Activated CD4-positive, alpha-beta T cell treated with anti-CD3 and anti-CD28 coated beads for 48 hours (primary cell): ENCODE data around the gene NTN1.
"Not testable (repeated sequence)": the region's sequence is repeated elsewhere in the genome, so short reads cannot be mapped to it uniquely, and the experiment has no call there.

Source experiments
- DNase-seq: peaks from one replicate; pipeline ENCODE4 v3.0.0-alpha.2; 2020

Gene NTN1

DNA sequence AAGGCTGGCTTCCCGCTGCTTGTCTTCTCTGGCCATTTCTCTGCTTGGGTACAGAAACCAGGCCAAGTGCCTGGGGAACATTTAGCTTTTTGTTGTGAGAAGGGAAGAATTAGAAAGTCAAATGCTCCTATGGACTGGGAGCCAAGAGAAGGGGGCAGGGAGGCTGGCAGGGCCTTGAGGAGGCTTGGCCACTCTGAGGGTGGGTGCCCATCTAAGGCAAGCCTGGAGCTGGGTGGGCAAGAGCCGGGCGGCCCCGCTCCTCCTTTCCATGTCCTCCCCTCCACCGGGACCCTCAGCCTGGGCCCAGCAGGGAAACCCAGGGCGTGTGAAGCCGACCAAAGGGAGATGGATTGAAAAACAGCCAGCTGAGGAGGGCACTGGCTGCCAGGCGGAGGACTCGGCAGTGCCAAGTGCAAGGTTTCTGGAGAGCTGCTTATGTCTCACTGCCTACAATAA lies 69.4 kb downstream of the NTN1 start:
- no peak for DNase-seq

DNA sequence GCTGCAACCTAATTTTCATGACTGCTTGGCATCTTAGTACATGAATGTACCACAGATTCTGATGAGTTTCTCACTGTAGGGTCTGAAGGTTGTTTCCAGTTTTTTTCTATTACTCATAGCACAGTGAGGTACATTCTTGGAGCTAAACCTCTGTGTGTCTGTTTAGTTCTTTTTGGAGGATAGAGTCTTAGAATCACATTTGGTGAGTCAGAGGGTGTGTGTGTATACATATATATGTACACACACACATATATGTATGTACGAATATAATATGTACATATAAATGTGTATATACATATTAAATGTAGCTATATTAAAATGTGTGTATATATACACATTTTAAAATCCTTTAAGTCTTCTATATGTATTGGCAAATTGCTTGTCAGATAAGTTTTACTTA lies 72.9 kb downstream of the NTN1 start:
- no peak for DNase-seq

DNA sequence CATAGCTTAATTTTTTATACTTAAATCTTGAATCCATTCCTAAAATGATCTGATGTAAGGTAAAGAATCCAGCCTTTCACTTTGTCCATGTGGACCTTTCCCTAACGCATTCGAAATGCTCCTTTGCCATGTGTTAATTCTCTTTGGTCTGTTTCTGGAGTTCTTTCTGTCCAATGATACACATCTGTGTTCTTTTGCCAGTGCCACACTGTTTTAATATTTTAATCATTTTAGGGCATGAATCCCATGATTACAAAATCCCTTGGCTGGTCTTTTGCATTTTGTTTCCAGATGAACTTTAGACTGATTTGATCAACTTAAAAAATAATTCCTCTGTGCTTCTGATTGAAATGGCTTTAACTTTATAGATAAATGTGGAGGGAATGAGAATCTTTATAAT lies 74.1 kb downstream of the NTN1 start:
- DNase-seq = no peak

DNA sequence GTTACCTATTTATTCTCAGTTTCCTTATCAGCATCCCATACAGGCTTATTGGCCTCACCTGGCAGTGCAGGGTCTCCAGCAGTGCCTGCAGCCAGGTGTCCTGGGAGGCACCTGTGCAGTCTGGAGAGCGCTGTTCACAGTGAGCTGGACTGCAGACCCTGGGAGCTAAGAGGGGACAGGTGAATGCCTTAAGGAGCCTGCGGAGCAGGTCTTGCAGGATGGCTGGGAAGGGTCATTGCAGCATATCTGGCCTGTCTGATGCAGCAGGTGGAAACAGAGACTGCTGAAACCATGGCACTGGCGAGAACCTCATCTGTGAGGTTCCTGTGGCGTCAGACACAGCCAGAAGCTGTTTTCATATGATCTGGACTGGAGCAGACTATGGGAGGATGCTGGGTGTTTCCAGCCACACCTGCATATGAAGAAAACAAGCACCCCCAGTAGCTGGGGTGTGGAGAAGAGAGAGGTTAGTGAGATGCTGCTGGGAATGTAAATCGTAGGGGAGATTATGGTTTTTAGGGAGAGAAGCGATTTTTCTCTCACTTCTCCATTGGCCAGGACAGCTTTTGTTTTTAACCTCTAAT lies 77.0 kb downstream of the NTN1 start:
- DNase-seq = no peak

DNA sequence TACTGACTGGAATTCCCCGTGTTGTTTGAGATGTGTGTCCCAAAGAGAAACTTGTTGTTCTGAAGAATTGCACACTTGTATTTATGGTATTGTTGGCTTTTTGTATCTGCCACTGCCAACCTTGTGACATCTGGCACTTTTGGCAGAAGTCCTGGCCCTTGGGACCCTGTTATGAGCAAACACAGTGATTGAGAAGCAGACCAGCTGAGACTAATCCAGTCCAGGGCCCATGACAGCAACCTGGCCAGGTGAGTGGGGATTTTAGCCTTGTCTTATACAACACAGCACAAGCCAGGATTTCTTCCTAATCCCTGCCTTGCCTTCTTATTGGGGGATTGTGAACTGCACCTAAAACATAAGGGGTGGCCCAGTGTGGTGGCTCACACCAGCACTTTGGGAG lies 80.0 kb downstream of the NTN1 start:
- DNase-seq = no peak

DNA sequence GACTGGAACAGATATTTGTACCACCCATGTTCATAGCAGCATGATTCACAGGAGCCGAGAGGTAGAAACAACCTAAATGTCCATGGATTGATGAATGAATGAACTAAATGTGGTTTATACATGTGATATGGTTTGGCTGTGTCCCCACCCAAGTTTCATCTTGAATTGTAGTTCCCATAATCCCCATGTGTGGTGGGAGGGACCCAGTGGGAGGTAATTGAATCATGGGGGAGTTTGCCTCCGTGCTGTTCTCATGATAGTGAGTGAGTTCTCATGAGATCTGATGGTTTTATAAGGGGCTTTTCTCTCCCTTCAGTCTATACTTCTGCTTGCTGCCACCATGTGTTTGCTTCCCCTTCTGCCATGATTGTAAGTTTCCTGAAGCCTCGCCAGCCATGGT lies 81.9 kb downstream of the NTN1 start:
- not testable (repeated sequence) for DNase-seq

DNA sequence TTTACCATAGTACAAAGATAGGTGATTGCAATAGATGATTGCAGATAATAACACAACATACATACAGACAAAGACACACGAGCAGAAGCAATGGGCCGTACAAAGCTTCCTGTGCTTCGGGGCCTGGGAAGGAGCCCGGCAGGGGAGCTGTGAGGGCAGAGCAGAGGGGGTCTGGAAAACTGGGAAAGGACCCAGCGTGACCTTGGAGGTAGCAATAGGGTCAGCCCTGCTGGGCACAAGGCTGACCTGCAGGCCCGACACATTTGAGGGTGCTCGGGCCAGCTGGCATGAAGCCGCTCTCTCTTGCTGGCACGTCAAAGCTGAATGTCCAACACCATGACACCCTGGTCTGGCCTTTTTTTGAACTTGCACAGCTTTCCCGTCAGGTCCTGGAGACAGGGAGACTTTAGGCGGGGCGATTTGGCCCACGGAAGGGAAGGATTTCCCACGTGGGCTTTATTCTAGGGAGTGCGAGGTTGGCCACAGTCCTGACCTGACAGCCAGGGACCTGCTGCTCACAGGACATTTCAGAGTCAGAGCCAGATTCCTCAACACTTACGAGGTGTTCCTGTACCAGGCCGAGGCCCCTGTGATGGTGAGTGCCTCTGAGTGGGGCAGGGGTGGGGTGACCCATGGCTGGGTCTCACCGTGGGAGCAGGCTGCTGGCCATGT lies 83.2 kb downstream of the NTN1 start:
- no peak for DNase-seq

DNA sequence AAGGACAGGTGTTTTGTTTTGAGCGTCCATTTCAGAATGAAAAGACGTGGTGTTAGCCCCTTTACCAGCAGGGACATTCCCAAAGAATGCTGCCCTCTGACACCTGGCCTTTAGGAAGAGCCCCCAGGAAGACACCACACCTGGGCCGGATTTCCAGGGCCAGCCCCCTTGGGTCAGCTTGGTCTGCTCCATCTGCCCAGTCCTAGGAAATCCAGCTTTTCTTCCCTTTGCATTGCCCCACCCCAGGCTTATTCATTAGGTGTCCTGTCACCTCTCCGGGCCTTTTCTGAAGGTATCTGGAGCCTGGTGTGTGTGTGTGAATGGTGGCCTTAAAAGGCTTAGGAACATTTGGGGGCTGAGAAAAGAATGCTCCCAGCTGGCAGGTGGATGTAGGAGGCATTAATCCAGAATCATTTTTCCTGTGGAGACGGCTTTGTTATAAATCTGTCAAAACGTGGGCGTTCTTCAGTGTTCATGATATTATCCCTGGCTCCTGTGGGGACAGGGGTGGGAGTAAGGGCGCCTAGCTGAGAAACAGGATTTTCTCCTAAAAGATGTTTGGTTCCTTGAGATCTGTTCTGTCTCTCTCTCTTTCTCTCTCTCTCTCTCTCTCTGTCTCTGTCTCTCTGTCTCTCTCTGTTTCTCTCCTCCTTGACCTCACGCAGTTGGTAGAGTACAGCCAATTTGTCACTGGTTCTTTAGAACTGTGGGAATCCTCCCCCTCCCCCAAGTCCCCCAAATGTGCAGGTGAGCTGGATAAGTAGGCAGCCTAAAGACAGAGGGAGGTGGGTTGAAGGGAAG lies 84.0 kb downstream of the NTN1 start:
- DNase-seq = no peak

DNA sequence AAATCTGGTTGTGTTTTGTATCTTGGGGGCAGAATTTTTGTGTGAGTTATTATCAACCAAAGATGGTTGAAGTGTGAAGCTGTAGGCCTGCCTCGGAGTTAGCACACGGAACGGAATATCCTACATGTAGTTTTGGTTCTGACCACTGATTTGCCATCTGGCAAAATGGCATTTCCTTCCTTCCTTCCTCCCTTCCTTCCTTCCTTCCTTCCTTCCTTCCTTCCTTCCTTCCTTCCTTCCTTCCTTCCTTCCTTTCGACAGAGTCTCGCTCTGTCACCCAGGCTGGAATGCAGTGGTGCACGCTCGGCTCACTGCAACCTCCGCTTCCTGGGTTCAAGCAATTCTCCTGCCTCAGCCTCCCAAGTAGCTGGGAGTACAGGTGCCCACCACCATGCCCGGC lies 85.0 kb downstream of the NTN1 start:
- DNase-seq = not testable (repeated sequence)

DNA sequence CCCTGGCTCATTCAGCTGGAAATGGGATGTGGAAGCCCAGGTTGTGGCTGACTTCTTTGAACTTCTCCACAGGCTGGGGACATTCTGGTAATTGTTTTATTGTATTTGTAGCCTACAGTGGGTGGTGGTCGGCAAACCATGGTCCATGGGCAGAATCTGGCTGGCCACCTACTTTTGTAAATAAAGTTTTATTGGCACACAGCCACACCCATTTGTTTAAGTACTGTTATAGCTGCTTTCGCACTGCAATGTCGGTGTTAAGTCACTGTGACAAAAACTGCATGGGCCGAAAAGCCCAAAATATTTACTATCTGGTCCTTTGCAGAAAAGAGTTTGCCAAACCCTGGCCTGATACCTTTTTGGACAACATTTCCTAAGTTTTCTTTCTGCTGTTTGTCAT lies 86.2 kb downstream of the NTN1 start:
- no peak for DNase-seq

DNA sequence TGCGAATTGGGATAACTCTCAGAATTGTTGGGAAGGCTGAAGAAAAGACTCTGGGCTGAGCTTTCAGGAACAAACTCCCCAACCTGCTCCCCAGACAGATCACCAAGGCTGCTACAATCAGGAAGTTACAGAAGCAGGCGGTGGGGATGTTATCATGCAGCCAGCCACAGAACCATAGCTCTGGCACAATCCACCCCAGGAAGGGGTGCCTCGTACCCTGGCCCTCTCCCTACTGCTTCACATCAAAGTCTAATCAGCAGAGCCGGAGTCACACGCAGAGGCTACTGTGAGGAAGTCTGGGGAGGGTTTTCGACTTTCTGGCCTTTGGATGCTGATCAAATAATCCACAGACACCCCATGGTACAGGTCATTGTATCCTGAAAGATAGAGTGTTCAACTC lies 86.8 kb downstream of the NTN1 start:
- no peak for DNase-seq

DNA sequence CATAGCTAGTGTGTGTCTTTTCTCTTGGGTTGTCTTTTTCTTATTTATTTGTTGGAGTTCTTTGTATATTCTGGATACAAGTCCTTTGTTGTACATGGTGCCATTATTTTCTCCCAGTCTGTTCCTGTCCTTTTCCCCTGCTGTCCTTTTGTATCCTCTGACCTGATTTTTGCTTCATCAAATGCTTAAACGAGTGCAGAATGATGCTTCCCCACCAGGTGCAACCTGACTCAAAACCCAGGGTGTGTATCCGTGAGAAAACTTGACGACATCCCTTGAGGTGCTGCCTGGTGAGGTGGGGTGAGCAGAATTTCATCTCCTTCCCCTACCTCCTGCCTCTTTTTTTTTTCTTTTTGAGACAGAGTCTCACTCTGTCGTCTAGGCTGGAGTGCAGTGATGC lies 88.6 kb downstream of the NTN1 start:
- DNase-seq = no peak

DNA sequence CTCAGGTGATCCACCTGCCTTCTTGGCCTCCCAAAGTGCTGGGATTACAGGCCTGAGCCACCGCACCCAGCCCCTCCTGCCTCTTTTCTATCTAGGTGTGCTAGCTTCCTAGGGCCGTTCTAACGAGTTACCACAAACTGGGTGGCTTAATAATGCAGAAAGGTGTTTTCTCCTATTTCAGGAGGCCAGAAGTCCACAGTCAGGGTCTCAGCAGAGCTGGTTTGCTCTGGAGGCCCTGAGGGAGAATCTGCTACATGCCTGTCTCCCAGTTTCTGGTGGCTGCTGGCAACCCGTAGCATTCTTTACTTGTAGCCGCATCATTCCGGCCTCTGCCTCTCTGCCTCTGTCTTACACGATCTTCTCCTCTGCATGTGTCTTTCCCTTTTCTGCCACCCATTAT lies 89.2 kb downstream of the NTN1 start:
- DNase-seq = no peak

DNA sequence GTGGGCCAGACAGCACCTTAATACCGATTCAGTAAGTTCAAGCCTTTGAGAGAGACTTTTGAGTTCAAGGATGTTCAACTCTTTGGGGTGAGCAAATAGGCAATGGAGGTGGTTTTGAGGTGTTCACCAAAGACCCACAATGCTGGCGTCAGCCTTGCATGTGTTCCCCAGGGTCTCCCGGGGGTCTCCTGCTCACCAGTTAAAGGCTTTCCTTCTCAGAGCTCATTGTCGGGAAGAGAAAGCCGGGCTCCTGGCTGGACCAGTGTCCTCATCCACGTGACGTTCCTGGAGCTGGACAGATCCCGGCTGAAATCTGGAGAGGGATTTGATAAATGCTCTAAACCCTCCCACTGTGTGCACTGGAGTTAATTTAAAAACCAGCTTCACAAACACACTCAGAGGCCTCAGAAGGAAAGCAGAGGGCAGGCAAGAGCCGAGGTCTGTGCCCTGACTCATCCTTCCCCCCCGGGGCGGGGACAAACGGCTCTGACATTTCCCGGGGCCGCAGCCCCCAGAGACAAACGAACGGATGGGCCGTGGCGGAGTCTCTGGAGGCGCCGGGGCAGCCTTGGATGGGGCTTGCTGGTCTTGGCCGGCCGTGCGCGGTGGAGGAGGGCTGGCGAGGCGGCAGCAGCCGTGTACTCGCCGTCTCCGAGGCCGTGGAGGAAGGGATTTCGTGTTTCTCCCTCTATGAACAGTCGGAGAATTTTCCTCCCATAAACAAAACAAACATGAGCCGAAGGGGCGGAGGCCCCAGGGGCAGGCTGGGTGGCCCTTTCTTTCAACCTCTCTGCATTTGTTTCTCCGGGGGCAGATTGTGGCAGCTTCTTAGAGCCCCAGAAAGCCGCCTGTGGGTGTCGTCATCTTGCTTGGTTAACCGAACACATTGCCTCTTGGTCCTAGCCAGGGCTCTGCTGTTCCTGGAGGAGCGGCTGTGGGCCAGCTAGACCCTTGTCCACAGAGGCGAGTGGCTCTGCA lies 94.2 kb downstream of the NTN1 start:
- DNase-seq = peak; percentile 70

DNA sequence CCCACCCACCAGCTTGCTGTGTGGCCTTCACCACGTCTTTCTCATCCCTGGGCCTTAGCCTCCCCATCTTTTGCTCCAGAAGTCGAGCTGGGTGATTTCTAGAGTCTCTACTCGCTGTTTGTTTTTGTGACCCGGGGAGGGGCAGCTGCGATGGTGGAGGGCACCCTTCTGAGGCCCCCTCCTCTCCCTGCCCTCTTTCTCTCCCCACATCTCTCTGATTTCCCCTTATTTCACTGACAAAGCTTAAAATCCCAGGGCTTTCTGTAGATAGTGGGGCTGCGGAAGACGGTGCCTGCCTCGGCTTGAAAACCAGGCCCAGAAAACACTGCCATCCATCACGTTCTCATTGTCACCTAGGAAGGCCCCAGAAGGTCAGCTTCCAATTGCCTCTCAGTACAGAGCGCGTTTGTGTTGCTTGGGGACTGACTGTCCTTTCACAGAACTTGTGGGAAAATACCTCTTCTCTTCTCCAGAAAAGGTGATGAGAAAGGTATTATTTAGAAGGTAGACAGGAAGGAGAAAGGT lies 95.1 kb downstream of the NTN1 start:
- no peak for DNase-seq

DNA sequence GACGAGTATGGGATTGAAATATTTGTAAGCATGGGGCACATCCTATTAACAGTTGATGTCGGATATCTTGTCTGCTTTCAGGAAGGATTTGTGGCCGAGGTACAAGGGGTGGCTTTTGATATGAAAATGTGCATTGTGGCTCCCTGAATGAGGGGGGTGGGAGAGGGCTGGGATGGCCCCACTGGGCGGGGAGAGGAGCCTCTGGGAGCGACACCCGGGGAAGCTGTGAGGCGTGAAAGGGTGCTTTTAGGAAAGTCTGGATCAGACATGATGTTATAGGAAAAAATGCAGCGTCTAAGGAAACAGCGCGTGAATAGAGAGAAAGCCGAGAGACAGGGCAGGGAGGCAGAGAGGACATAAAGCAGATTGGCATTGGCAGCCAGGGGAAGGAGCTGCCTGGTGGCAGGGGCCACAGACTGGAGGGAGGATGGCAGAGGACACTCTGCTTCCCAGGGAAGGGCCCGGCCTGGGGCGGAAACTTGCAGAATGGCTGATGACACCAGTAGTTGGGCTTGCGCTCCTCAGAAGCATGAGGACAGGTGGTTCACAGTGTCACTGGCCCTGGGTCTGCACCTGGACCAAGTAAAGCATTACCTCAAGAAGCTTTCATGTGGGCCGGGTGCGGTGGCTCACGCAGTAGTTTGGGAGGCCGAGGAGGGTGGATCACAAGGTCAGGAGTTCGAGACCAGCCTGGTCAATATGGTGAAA lies 95.7 kb downstream of the NTN1 start:
- DNase-seq = no peak

DNA sequence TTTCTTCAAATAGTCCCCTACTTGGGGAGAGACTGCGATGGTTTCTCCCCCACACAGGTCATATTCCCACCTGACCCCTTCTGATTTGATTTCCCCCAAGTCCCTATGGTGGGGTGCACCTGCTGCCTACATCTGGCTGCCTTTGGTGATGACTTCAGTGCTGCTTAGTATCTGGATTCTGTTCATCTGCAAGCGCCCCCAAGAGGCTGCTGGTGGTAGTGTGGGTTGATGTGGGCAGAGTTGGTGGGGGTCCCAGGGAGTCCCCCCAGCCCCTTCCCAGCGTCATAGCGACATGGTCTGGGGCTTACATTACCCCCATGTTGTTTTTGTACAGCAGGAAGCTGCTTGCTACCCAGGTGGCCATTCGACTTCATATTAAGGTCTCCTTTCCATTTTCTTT lies 99.2 kb downstream of the NTN1 start:
- peak; percentile 26 for DNase-seq

DNA sequence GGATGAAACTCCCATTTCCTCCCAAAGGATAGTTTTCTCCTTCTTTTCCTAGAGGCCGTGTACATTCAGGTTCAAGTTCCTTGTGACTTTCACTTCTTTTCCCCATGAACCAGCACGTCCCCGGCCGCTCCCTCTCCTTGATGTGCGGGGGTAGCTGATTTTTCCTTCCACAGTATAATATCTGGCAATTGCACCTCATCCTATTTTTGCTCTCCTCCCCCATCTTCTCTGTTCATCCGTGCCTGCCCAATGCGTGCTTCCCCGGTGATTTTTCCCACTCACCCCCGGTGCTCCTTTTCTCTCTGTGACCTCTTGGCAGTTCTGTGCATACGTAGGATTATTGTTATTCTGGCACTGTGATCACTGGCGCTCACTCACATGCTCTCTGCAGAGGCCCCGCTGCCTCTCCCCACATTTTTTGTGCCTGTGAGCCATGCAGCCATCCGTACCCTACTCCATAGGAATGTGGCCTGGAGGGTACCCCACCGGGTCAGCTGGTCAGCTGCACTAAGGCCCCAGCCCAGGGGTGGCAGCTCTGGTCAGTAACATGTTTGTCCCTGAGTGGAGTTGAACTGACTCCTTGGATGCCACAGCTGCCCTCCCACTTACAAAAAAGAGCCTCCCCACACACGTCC lies 100.0 kb downstream of the NTN1 start:
- no peak for DNase-seq

DNA sequence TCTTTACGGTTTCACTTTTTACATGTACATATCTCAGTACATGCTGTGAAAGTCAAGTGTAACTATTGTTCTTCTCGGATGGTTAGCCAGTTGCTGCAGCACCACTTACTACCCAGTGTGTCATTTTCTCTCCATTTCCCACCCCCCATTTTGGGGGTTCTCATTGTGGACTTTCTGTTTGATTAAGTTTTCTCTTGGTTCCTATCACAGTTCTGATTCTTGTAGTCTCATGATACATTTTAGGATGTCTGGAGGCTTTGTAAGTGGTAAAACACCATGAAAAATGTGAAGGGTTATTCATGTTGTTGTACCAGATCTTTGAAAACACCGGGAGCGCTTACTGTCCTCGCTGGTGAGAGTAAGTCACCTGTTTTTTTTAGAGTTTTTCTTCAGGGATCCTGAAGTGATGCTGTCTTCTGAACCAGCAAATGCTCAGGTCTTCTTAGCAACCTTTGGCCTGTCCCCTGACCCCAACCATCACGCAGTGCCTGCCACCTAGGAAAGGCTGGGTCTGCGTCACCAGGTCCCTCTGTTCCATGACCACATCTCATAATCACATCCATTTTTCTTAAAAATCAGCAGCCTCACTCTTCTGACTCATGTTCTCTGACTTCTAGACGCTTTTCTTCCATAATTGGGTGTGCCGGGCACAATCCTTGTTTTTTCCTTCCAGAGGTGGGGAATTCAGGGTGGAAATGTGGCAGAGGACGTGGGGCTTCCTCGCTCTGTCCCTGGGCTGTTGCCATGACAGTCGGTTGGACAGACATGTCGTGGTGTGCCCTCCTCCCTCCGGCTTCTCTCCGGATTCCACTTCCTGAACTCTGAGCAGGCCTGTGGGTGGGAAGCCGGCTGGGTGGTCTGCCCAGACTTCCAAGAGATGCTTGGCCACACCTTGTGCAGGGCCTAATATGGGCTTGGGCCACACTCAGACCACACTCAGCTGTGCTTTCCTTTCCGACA lies 102.6 kb downstream of the NTN1 start:
- DNase-seq = no peak

DNA sequence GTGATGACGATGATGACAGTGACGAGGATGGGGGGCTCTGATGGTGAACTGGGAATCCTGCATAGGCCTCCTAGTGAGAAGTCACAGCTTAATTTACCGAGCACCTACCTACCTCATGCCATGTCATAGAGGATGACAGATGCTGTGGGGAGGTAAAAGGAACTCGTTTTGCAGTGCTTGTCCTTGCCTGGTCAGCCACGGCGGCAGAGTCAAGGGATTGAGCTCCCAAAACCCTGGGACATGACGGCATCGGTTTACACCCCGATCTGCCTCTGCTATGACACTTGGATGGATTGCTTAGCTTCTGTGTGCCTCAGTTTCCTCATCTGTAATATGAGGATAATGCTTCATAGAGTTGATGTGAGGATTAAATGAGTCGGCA lies 103.2 kb downstream of the NTN1 start:
- no peak for DNase-seq
